Hematopoietic multipotent progenitor cell treated with erythropoietin and hydrocortisone succinate and interleukin-3 and kit ligand, for 17 days (in vitro differentiated cells): ENCODE results near the gene VEPH1.
"Not testable (repeated sequence)": the region's sequence is repeated elsewhere in the genome, so short reads cannot be mapped to it uniquely, and the experiment has no call there.

Source experiments
- DNase-seq: peaks from one replicate; pipeline ENCODE4 v3.0.0-alpha.2; 2015; ENCODE audit warnings: low spot score

Gene VEPH1

GRCh38 chr3:157387708-157388435 is 115.3 kb downstream of the VEPH1 start:
- DNase-seq: no peak

- no peak for DNase-seq
Observed at GRCh38 chr3:157384491-157384890, 118.7 kb downstream of the VEPH1 start.

- DNase-seq: no peak
Observed at GRCh38 chr3:157384031-157384430, 119.2 kb downstream of the VEPH1 start.

- DNase-seq: no peak
Observed at GRCh38 chr3:157381606-157382005, 121.6 kb downstream of the VEPH1 start.

GRCh38 chr3:157379525-157380140 is 123.6 kb downstream of the VEPH1 start:
- no peak for DNase-seq

GRCh38 chr3:157376603-157377300 is 126.5 kb downstream of the VEPH1 start:
- no peak for DNase-seq

- no peak for DNase-seq
Observed at GRCh38 chr3:157375342-157375986, 127.8 kb downstream of the VEPH1 start.

GRCh38 chr3:157374933-157375332 is 128.3 kb downstream of the VEPH1 start:
- no peak for DNase-seq

- no peak for DNase-seq
Observed at GRCh38 chr3:157373783-157374182, 129.4 kb downstream of the VEPH1 start.

GRCh38 chr3:157370867-157371266 is 132.3 kb downstream of the VEPH1 start:
- no peak for DNase-seq

- no peak for DNase-seq
Observed at GRCh38 chr3:157369727-157370421, 133.3 kb downstream of the VEPH1 start.

- DNase-seq: no peak
Observed at GRCh38 chr3:157368171-157368570, 135.0 kb downstream of the VEPH1 start.

- DNase-seq: no peak
Observed at GRCh38 chr3:157363393-157363792, 139.8 kb downstream of the VEPH1 start.

- DNase-seq: no peak
Observed at GRCh38 chr3:157362348-157362747, 140.9 kb downstream of the VEPH1 start.

- no peak for DNase-seq
Observed at GRCh38 chr3:157360044-157360443, 143.2 kb downstream of the VEPH1 start.

GRCh38 chr3:157356541-157356940 is 146.7 kb downstream of the VEPH1 start:
- no peak for DNase-seq

GRCh38 chr3:157355276-157355675 is 147.9 kb downstream of the VEPH1 start:
- no peak for DNase-seq

GRCh38 chr3:157354722-157355121 is 148.5 kb downstream of the VEPH1 start:
- no peak for DNase-seq

GRCh38 chr3:157354254-157354653 is 149.0 kb downstream of the VEPH1 start:
- no peak for DNase-seq

GRCh38 chr3:157353652-157354051 is 149.6 kb downstream of the VEPH1 start:
- no peak for DNase-seq

GRCh38 chr3:157351981-157352380 is 151.2 kb downstream of the VEPH1 start:
- DNase-seq: no peak

GRCh38 chr3:157350651-157351050 is 152.6 kb downstream of the VEPH1 start:
- DNase-seq: not testable (repeated sequence)
